CD14-positive monocyte (primary cell): ENCODE data around the gene CLIP4. TPM values are rescaled to one million over a fixed set of nuclear protein-coding genes. Genes with fewer than 3 reads are reported as not detected.
A peak's percentile ranks its signal among the peaks of the same experiment; 100 is the strongest.

ENCODE experiments used
- DNase-seq, 3 donors: peaks; one replicate each; pipeline ENCODE4 v3.0.0-alpha.2; 2011 to 2022
- H2AFZ ChIP-seq: 2 replicates; pipeline ENCODE4 v1.6.0; 2012; ENCODE audit warnings: mild to moderate bottlenecking, low read depth, low read length, inconsistent platforms; ENCODE audit not compliant: insufficient read depth, poor library complexity, severe bottlenecking
- H3K27ac ChIP-seq, 2 donors: 1 replicate in 1 of 2; 2 replicates in 1 of 2; pipeline ENCODE4 v1.5.1; 2012 to 2013; ENCODE audit warnings: low read length in 2 of 2, control low read depth in 1 of 2, inconsistent platforms in 1 of 2, low read depth in 1 of 2, mild to moderate bottlenecking in 1 of 2
- H3K27me3 ChIP-seq, 2 donors: one replicate each; pipeline versions ENCODE4 v1.6.0 to v1.6.1; 2011 to 2013; ENCODE audit warnings: low read length in 2 of 2; ENCODE audit not compliant: control insufficient read depth in 2 of 2, insufficient read depth in 2 of 2
- H3K36me3 ChIP-seq, 2 donors: replicated peaks in 1 of 2; 1 replicate in 1 of 2; 2 replicates in 1 of 2; pipeline versions ENCODE4 v1.5.1 to v1.6.1; 2012 to 2013; ENCODE audit warnings: low read length in 2 of 2, control low read depth in 1 of 2, inconsistent platforms in 1 of 2, mild to moderate bottlenecking in 1 of 2; ENCODE audit not compliant: insufficient read depth in 2 of 2, control insufficient read depth in 1 of 2
- H3K4me1 ChIP-seq, 2 donors: 1 replicate in 1 of 2; 2 replicates in 1 of 2; pipeline versions ENCODE4 v1.5.1 to v1.6.1; 2012 to 2013; ENCODE audit warnings: low read length in 2 of 2, control low read depth in 1 of 2, inconsistent platforms in 1 of 2, mild to moderate bottlenecking in 1 of 2, moderate library complexity in 1 of 2; ENCODE audit not compliant: insufficient read depth in 2 of 2, control insufficient read depth in 1 of 2
- H3K4me2 ChIP-seq: replicated peaks from 2 replicates; pipeline ENCODE3; 2012; ENCODE audit warnings: low read length, moderate library complexity, mild to moderate bottlenecking; ENCODE audit not compliant: poor library complexity, severe bottlenecking; ENCODE audit errors: extremely low read depth
- H3K4me3 ChIP-seq, 3 experiments: fragments of 200-600 bp in 1 of 3; sonication (generic) in 1 of 3; replicated peaks in 1 of 3; 1 replicate in 2 of 3; 2 replicates in 1 of 3; pipeline ENCODE4 v1.5.1; 2011 to 2013; ENCODE audit warnings: low read length in 3 of 3, mild to moderate bottlenecking in 3 of 3, control low read depth in 2 of 3, low read depth in 2 of 3, inconsistent platforms in 1 of 3, moderate library complexity in 1 of 3
- H3K79me2 ChIP-seq: 2 replicates; pipeline ENCODE4 v1.6.0; 2012; ENCODE audit warnings: mild to moderate bottlenecking, control low read depth, inconsistent platforms, low read length, moderate library complexity; ENCODE audit not compliant: insufficient read depth
- H3K9ac ChIP-seq: 2 replicates; pipeline ENCODE4 v1.6.0; 2017; ENCODE audit warnings: low read length, mild to moderate bottlenecking; ENCODE audit not compliant: insufficient read depth, poor library complexity, severe bottlenecking
- H3K9me3 ChIP-seq, 2 donors: replicated peaks in 1 of 2; 1 replicate in 1 of 2; 2 replicates in 1 of 2; pipeline versions ENCODE4 v1.5.1 to v1.6.1; 2012 to 2013; ENCODE audit warnings: low read length in 2 of 2, control low read depth in 1 of 2; ENCODE audit not compliant: control insufficient read depth in 1 of 2, insufficient read depth in 1 of 2
- H4K20me1 ChIP-seq: 2 replicates; pipeline ENCODE4 v1.6.0; 2012; ENCODE audit warnings: mild to moderate bottlenecking, low read length, control low read depth, moderate library complexity; ENCODE audit not compliant: insufficient read depth
- H3K27ac Mint-ChIP-seq, 7 donors: one replicate each; pipeline ENCODE4 v1.8.0; 2020; ENCODE audit warnings: mild to moderate bottlenecking in 7 of 7, mixed read lengths in 7 of 7, moderate library complexity in 6 of 7, inconsistent platforms in 2 of 7
- H3K27me3 Mint-ChIP-seq, 3 donors: one replicate each; pipeline ENCODE4 v1.8.0; 2021 to 2022; ENCODE audit warnings: low read depth in 3 of 3, mild to moderate bottlenecking in 3 of 3, mixed read lengths in 3 of 3, moderate library complexity in 3 of 3, inconsistent platforms in 1 of 3
- H3K36me3 Mint-ChIP-seq, 2 donors: one replicate each; pipeline ENCODE4 v1.8.0; 2020; ENCODE audit warnings: mixed read lengths in 2 of 2, inconsistent platforms in 1 of 2, mild to moderate bottlenecking in 1 of 2
- H3K4me1 Mint-ChIP-seq: one replicate; pipeline ENCODE4 v1.8.0; 2020; ENCODE audit warnings: mild to moderate bottlenecking, mixed read lengths
- H3K4me3 Mint-ChIP-seq, 2 donors: one replicate each; pipeline ENCODE4 v1.8.0; 2020; ENCODE audit warnings: mild to moderate bottlenecking in 2 of 2, mixed read lengths in 2 of 2, moderate library complexity in 1 of 2
- H3K9me3 Mint-ChIP-seq, 7 donors: one replicate each; pipeline ENCODE4 v1.8.0; 2020 to 2022; ENCODE audit warnings: mixed read lengths in 7 of 7, mild to moderate bottlenecking in 6 of 7, moderate library complexity in 6 of 7, inconsistent platforms in 2 of 7
- WGBS: methylation state at CpG from one replicate; pipeline ENCODE4 v1.1.5; 2013; ENCODE audit warnings: missing lambda C conversion rate; ENCODE audit not compliant: insufficient coverage; 5-methylcytosine and 5-hydroxymethylcytosine counted together
- intact Hi-C, 2 donors: fragments of 100-400 bp; cut with micrococcal nuclease; formaldehyde crosslinking; loops; one replicate each; pipeline versions ENCODE4 v1.15.0 to v1.15.1; 2023
- polyA plus RNA-seq, 3 donors: library from polyadenylated mRNA; depleted of rRNA in 1 of 3; unstranded in 2 of 3; stranded (reverse) in 1 of 3; fragments of 300-500 nt in 2 of 3; fragments of >200 nt in 1 of 3; fragmentation: Illumina TruSeq in 2 of 3; gene quantifications; 1 replicate in 2 of 3; 2 replicates in 1 of 3; pipeline ENCODE4 v1.2.3, GENCODE V29; 2012 to 2021
- TF ChIP-seq, protein P1 (sequence below): fragments of 200-600 bp; IDR thresholded peaks from one replicate; pipeline ENCODE4 v1.8.0; 2022; ENCODE audit warnings: antibody characterized with exemption, mild to moderate bottlenecking

The CLIP4 gene
- polyA plus RNA-seq, 3 donors = 19.6 to 29.8 (median 21.7) TPM

DNA sequence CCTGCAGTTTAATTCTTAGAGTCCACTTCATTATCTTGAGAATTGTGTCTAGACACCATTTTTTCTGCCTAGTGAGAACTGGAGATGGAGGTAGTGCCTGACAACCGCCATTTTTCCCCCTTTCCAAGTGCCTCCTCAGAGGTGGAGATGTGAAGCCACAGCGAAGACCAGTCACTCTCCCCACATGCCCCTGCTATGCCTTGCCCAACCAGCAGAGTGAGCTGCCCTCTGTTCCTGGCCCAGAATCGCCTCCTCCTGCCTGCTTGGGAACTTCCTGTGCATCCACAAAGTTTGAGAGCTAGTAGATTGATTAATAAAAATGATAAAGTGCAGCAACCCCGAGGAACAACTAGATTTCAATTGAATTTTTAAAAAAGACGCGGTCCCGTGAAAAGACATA, 123.3 kb downstream of the CLIP4 start:
- Histone ChIP-seq H3K4me2 (no peak overlapping the region), H3K9ac (no peak overlapping the region), H3K27ac (no peak overlapping the region), H3K27me3 (no peaks in the 10 kb centered on the region), H3K9me3 (no peaks in the 10 kb centered on the region), H3K36me3 (no peaks in the 10 kb centered on the region), H4K20me1 (no peaks in the 10 kb centered on the region), H3K4me3 (no peak overlapping the region), H3K4me1 (no peaks in the 10 kb centered on the region), H2AFZ (no peak overlapping the region), H3K79me2 (no peaks in the 10 kb centered on the region)
- Mint-ChIP-seq H3K4me3 (no peak overlapping the region), H3K27ac (no peak overlapping the region), H3K9me3 (peaks cover 0 to 2% (median 0%) of the 10 kb centered on the region in 7 donors), H3K36me3 (no peaks in the 10 kb centered on the region), H3K27me3 (peaks cover 0 to 8% (median 6%) of the 10 kb centered on the region in 3 donors), H3K4me1 (no peaks in the 10 kb centered on the region)
- intact Hi-C loops = no loop called here
- WGBS = 20% methylated on average over 1 of the region's 7 CpGs
- no peak for DNase-seq
- TF ChIP-seq, protein P1, sequence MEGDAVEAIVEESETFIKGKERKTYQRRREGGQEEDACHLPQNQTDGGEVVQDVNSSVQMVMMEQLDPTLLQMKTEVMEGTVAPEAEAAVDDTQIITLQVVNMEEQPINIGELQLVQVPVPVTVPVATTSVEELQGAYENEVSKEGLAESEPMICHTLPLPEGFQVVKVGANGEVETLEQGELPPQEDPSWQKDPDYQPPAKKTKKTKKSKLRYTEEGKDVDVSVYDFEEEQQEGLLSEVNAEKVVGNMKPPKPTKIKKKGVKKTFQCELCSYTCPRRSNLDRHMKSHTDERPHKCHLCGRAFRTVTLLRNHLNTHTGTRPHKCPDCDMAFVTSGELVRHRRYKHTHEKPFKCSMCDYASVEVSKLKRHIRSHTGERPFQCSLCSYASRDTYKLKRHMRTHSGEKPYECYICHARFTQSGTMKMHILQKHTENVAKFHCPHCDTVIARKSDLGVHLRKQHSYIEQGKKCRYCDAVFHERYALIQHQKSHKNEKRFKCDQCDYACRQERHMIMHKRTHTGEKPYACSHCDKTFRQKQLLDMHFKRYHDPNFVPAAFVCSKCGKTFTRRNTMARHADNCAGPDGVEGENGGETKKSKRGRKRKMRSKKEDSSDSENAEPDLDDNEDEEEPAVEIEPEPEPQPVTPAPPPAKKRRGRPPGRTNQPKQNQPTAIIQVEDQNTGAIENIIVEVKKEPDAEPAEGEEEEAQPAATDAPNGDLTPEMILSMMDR = peak; percentile 39

Other genes starting within 250 kb of the CLIP4 start
- 10 to 100 TPM in 1 of 3 donors, 1 to 10 TPM in 2; 6.7 to 10.2 (median 8.1) TPM for gene TRMT61B, start 245.1 kb upstream of the CLIP4 start, polyA plus RNA-seq
- 10 to 100 TPM; 12.2 to 19.2 (median 16.1) TPM for gene WDR43, start 220.7 kb upstream of the CLIP4 start, polyA plus RNA-seq
- 1 to 10 TPM in 1 of 3 donors, under 1 TPM in 1, not detected in 1; 0.23 to 5.5 TPM for gene TOGARAM2, start 134.1 kb upstream of the CLIP4 start, polyA plus RNA-seq
- gene PCARE, start 40.9 kb upstream of the CLIP4 start, polyA plus RNA-seq = not detected